Activated CD4-positive, alpha-beta T cell treated with anti-CD3 and anti-CD28 coated beads, Interleukin-2, Interleukin-6, amounts not matched to agents 100 ng/mL and 50 ng/mL, durations not matched to agents 16 hours and 8 hours (primary cell): ENCODE measurements around the gene NCOR1.
"Not testable (repeated sequence)": the region's sequence is repeated elsewhere in the genome, so short reads cannot be mapped to it uniquely, and the experiment has no call there.

Experiments
- DNase-seq: peaks from one replicate; pipeline ENCODE4 v3.0.0-alpha.2; 2020

NCOR1 gene

GRCh38 chr17:16145319-16145890 is 69.9 kb downstream of the NCOR1 start:
- DNase-seq: not testable (repeated sequence)

- no peak for DNase-seq
These were observed 73.6 kb downstream of the NCOR1 start for GRCh38 chr17:16141685-16142084.

GRCh38 chr17:16140854-16141253 is 74.5 kb downstream of the NCOR1 start:
- no peak for DNase-seq

GRCh38 chr17:16135461-16135860 is 79.9 kb downstream of the NCOR1 start:
- DNase-seq: no peak

- no peak for DNase-seq
These were observed 83.7 kb downstream of the NCOR1 start for GRCh38 chr17:16131593-16131992.

- DNase-seq: no peak
These were observed 85.7 kb downstream of the NCOR1 start for GRCh38 chr17:16129441-16130205.

- no peak for DNase-seq
These were observed 91.8 kb downstream of the NCOR1 start for GRCh38 chr17:16123531-16123930.

GRCh38 chr17:16122697-16123434 is 92.5 kb downstream of the NCOR1 start:
- DNase-seq: no peak

GRCh38 chr17:16121915-16122314 is 93.4 kb downstream of the NCOR1 start:
- DNase-seq: no peak

- no peak for DNase-seq
These were observed 94.4 kb downstream of the NCOR1 start for GRCh38 chr17:16120937-16121336.

GRCh38 chr17:16117149-16117548 is 98.2 kb downstream of the NCOR1 start:
- no peak for DNase-seq

- DNase-seq: not testable (repeated sequence)
These were observed 100.1 kb downstream of the NCOR1 start for GRCh38 chr17:16115077-16115698.

GRCh38 chr17:16108871-16109270 is 106.5 kb downstream of the NCOR1 start:
- DNase-seq: no peak

GRCh38 chr17:16108386-16108785 is 106.9 kb downstream of the NCOR1 start:
- DNase-seq: no peak

GRCh38 chr17:16107165-16107770 is 108.1 kb downstream of the NCOR1 start:
- no peak for DNase-seq

- DNase-seq: no peak
These were observed 109.0 kb downstream of the NCOR1 start for GRCh38 chr17:16106161-16106891.

GRCh38 chr17:16104189-16104588 is 111.1 kb downstream of the NCOR1 start:
- DNase-seq: no peak

GRCh38 chr17:16101440-16101839 is 113.9 kb downstream of the NCOR1 start:
- no peak for DNase-seq

- no peak for DNase-seq
These were observed 114.5 kb downstream of the NCOR1 start for GRCh38 chr17:16100737-16101400.

- no peak for DNase-seq
These were observed 123.6 kb downstream of the NCOR1 start for GRCh38 chr17:16091773-16092172.

- peak; percentile 23 for DNase-seq
These were observed 128.4 kb downstream of the NCOR1 start for GRCh38 chr17:16086957-16087356.
